ENCODE measurements around the gene ASXL1.

DNA sequence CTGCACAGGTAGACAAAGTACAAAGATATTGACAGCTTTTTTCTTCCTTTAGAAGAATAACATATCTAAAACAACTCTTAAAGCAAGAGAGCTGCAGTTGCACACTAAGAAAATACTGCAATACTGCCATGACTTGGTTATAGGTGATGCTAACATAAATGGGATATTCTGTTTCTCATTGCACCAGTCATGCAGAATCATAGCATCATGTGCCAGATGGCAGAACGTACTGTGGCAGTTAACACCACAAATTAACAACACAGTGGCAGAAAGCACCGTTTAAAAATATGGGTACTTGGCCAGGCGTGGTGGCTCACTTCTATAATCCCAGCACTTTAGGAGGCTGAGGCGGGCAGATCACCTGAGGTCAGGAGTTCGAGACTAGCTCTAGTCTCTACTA, 7.4 kb downstream of the ASXL1 start:
- TF ChIP-seq, protein P1, sequence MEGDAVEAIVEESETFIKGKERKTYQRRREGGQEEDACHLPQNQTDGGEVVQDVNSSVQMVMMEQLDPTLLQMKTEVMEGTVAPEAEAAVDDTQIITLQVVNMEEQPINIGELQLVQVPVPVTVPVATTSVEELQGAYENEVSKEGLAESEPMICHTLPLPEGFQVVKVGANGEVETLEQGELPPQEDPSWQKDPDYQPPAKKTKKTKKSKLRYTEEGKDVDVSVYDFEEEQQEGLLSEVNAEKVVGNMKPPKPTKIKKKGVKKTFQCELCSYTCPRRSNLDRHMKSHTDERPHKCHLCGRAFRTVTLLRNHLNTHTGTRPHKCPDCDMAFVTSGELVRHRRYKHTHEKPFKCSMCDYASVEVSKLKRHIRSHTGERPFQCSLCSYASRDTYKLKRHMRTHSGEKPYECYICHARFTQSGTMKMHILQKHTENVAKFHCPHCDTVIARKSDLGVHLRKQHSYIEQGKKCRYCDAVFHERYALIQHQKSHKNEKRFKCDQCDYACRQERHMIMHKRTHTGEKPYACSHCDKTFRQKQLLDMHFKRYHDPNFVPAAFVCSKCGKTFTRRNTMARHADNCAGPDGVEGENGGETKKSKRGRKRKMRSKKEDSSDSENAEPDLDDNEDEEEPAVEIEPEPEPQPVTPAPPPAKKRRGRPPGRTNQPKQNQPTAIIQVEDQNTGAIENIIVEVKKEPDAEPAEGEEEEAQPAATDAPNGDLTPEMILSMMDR (IDR thresholded peaks at IDR 0.05) = no peak
- TF ChIP-seq POLR2AphosphoS5 (IDR thresholded peaks at IDR 0.05) (no peak), POLR2A (IDR thresholded peaks at IDR 0.05) (no peak)

All from gastroesophageal sphincter (tissue), 3 donors.